ENCODE results near the gene SMCO4.

- TF ChIP-seq GATA3 (IDR thresholded peaks at IDR 0.05; ENCODE audit: low read depth, low read length) (no peak), GATA2 (IDR thresholded peaks at IDR 0.05; ENCODE audit: low read depth, low read length) (no peak)
Measured at GRCh38 chr11:93507517-93507916, 35.7 kb downstream of the SMCO4 start.

All from SH-SY5Y (cell line).